ENCODE data around the gene STX1B. TPM values are rescaled to one million over a fixed set of nuclear protein-coding genes. Genes with fewer than 3 reads are reported as not detected.

Gene STX1B
- total and polyA plus RNA-seq, 2 of the 8 experiments (the other 6 are each of a cell fraction or from before 2014, with no cell fraction given), result 8.9 to 20.2 TPM

- no peak overlapping the region for H2BK15ac ChIP-seq (ENCODE audit: low read length)
- peaks cover 8 to 30% (median 22%) of the 10 kb centered on the region in 4 experiments; a peak in 6 of 8 replicates for H3K36me3 ChIP-seq (ENCODE audit: control insufficient read depth in 2 of 4, insufficient read depth in 4 of 4, low read length in 3 of 4)
- H2AK5ac ChIP-seq (ENCODE audit: low read depth, low read length), result no peak overlapping the region
- no peak overlapping the region for H3K14ac ChIP-seq (ENCODE audit: insufficient read length)
- H3K23me2 ChIP-seq (ENCODE audit: low read depth, low read length), result peaks cover 3% of the 10 kb centered on the region; the same call in 1 of the 2 replicates
- no peak overlapping the region for H3K4me2 ChIP-seq (ENCODE audit: insufficient read depth in 1 of 2, low read depth in 2 of 2, low read length in 2 of 2)
- FAIRE-seq, result no peak
- peaks cover 0 to 5% (median 2%) of the 10 kb centered on the region in 4 experiments; a peak in 4 of 7 replicates for H3K4me1 ChIP-seq (replicated peaks in 1 of 4; ENCODE audit: control insufficient read depth in 3 of 4, insufficient read depth in 4 of 4, low read length in 3 of 4)
- no peaks in the 10 kb centered on the region for H3K79me1 ChIP-seq (ENCODE audit: low read depth, low read length)
- no peaks in the 10 kb centered on the region for H3K79me2 ChIP-seq (ENCODE audit: control insufficient read depth in 1 of 2, insufficient read depth in 2 of 2, low read length in 2 of 2)
- H3K27me3 ChIP-seq (replicated peaks in 1 of 4; ENCODE audit: control insufficient read depth in 3 of 4, extremely low read depth in 1 of 4, insufficient read depth in 3 of 4, low read length in 3 of 4), result no peaks in the 10 kb centered on the region
- no peak overlapping the region for H2BK120ac ChIP-seq (replicated peaks; ENCODE audit: low read depth, low read length)
- no peak overlapping the region for H4K8ac ChIP-seq (ENCODE audit: extremely low read depth, insufficient read depth, low read length)
- no peaks in the 10 kb centered on the region for H3K9me3 ChIP-seq (ENCODE audit: insufficient read depth in 2 of 2, low read depth in 1 of 2, low read length in 1 of 2)
- no peak overlapping the region for H2BK20ac ChIP-seq (ENCODE audit: low read length)
- no peak overlapping the region for H4K91ac ChIP-seq (replicated peaks; ENCODE audit: insufficient read length, low read length)
- no peak overlapping the region for H3K18ac ChIP-seq (ENCODE audit: extremely low read depth, low read length)
- H4K5ac ChIP-seq (ENCODE audit: insufficient read length, low read depth, low read length), result no peak overlapping the region
- H2BK5ac ChIP-seq (ENCODE audit: low read depth, low read length), result no peak overlapping the region
- H2BK12ac ChIP-seq (ENCODE audit: low read depth, low read length), result no peak overlapping the region
- peaks cover 0 to 17% of the 10 kb centered on the region in 2 experiments for H4K20me1 ChIP-seq (replicated peaks in 1 of 2; ENCODE audit: control insufficient read depth in 1 of 2, insufficient read depth in 2 of 2, low read length in 2 of 2)
- H3K56ac ChIP-seq (replicated peaks; ENCODE audit: insufficient read length, low read depth, low read length), result no peak overlapping the region
- WGBS, 2 experiments (ENCODE audit: extremely low coverage in 1 of 2, insufficient coverage in 1 of 2, insufficient read length in 1 of 2, insufficient replicate concordance in 2 of 2, low coverage in 1 of 2, low lambda C conversion rate in 2 of 2, missing lambda C conversion rate in 1 of 2), result 92% methylated on average over 25 of the region's 25 CpGs; no CpG with 5 or more reads in 1 of the 2 experiments
- CTCF ChIA-PET (ENCODE audit: partially characterized antibody), result interaction anchor here (0.6 to 5.5 kb wide), 23 partner anchors 8 to 886 kb away, joined by 3 to 39 read pairs (median 4); partner anchors contain the start of genes PRSS8, ZNF646 and ZNF668
- no peak overlapping the region for H2AFZ ChIP-seq (ENCODE audit: low read length)
- no peak overlapping the region for H3K27ac ChIP-seq (ENCODE audit: low read depth, low read length)
- H3K4ac ChIP-seq (replicated peaks; ENCODE audit: insufficient read length, low read depth, low read length), result no peak overlapping the region
- no peak for DNase-seq (ENCODE audit: low read depth in 1 of 2, low spot score in 2 of 2)
- POLR2A ChIA-PET (ENCODE audit: partially characterized antibody), result interaction anchor here (0.7 to 5.9 kb wide), 20 partner anchors 10 to 197 kb away, joined by 3 to 45 read pairs (median 5); partner anchors contain the start of genes FUS, KAT8, ORAI3 and SETD1A
- H3K9ac ChIP-seq (replicated peaks in 1 of 4; ENCODE audit: extremely low read depth in 1 of 4, low read depth in 3 of 4, low read length in 3 of 4), result no peak overlapping the region
- H3K4me3 ChIP-seq (ENCODE audit: extremely low read depth in 1 of 4, insufficient read depth in 2 of 4, low read depth in 3 of 4, low read length in 4 of 4), result no peak overlapping the region
- no peak overlapping the region for H3K23ac ChIP-seq (ENCODE audit: insufficient read length)
- TF ChIP-seq, protein P1, sequence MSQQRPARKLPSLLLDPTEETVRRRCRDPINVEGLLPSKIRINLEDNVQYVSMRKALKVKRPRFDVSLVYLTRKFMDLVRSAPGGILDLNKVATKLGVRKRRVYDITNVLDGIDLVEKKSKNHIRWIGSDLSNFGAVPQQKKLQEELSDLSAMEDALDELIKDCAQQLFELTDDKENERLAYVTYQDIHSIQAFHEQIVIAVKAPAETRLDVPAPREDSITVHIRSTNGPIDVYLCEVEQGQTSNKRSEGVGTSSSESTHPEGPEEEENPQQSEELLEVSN (IDR thresholded peaks at IDR 0.05), result no peak
- TF ChIP-seq JUND (IDR thresholded peaks at IDR 0.05; ENCODE audit: low read length) (no peak), CHD2 (IDR thresholded peaks at IDR 0.05; ENCODE audit: low read length) (no peak), ZNF274 (IDR thresholded peaks at IDR 0.05; ENCODE audit: borderline replicate concordance, extremely low read depth, low read length) (no peak), POLR2A (IDR thresholded peaks at IDR 0.05; ENCODE audit: control extremely low read depth in 1 of 2, low read depth in 2 of 2, low read length in 2 of 2) (peak in 1 of 2 experiments; percentile 48; a peak in 1 of 3 replicates), NANOG (IDR thresholded peaks at IDR 0.05; ENCODE audit: insufficient read depth, low read depth, low read length, poor library complexity, severe bottlenecking) (no peak), KDM5A (IDR thresholded peaks at IDR 0.05; ENCODE audit: low read length) (no peak), POLR2AphosphoS5 (IDR thresholded peaks at IDR 0.05; ENCODE audit: low read depth, low read length) (no peak; the same call in 1 of the 2 replicates), FOSL1 (IDR thresholded peaks at IDR 0.05; ENCODE audit: insufficient read depth, low read depth, low read length) (no peak)
Observed at GRCh38 chr16:30983289-30983889, 27.0 kb downstream of the STX1B start.
